DOHH2 (cell line): ENCODE data around the gene UBASH3A.

ENCODE experiments used
- CTCF ChIP-seq: fragments of 200-600 bp; sonication (generic); IDR thresholded peaks from one replicate; pipeline ENCODE4 v1.5.1; 2014; ENCODE audit warnings: antibody characterized with exemption, mild to moderate bottlenecking, low read depth, low read length; ENCODE audit not compliant: poor library complexity, severe bottlenecking
- EZH2phosphoT487 ChIP-seq: fragments of 200-600 bp; sonication (generic); IDR thresholded peaks from 2 replicates; pipeline ENCODE4 v1.6.1; 2017; ENCODE audit warnings: borderline replicate concordance, mild to moderate bottlenecking, antibody characterized with exemption, low read length, moderate library complexity, mixed read lengths

GRCh38 chr21:42435401-42435800, 31.7 kb downstream of the UBASH3A start:
- TF ChIP-seq EZH2phosphoT487 (no peak), CTCF (no peak)
